ENCODE measurements around the gene CNNM2.
"Not testable (repeated sequence)": the region's sequence is repeated elsewhere in the genome, so short reads cannot be mapped to it uniquely, and the experiment has no call there.

CNNM2 gene

GRCh38 chr10:102951316-102951715 is 33.2 kb downstream of the CNNM2 start:
- Histone ChIP-seq H3K36me3 (ENCODE audit: control insufficient read depth, low read depth, low read length) (no peaks in the 10 kb centered on the region), H3K4me1 (ENCODE audit: control insufficient read depth, low read depth, low read length) (no peaks in the 10 kb centered on the region), H3K9me3 (ENCODE audit: control insufficient read depth, low read depth, low read length) (no peaks in the 10 kb centered on the region), H3K27ac (ENCODE audit: low read length) (no peak overlapping the region), H3K4me3 (ENCODE audit: low read length) (no peak overlapping the region), H3K27me3 (ENCODE audit: control insufficient read depth, insufficient read depth, low read length) (no peaks in the 10 kb centered on the region), H3K9ac (ENCODE audit: low read length) (no peak overlapping the region)

DNA sequence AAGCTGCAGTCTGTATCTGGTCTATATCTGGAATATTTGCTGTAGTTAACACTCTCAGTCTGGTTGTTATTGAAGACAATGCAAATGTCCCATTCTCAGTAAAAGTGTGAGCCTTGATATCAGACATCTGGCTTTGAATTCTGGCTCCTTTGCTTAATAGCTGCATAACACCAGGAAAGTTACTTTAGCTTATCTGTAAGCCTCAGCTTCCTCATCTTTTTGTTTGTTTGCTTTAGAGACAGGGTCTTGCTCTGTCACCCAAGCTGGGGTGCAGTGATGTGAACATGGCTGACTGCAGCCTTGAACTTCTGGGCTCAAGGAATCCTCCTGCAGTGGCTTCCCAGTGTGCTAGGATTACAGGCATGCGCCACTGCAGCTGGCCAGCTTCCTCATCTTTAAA is 41.3 kb downstream of the CNNM2 start:
- H3K36me3 ChIP-seq (ENCODE audit: control insufficient read depth, low read depth, low read length) = no peaks in the 10 kb centered on the region
- no peaks in the 10 kb centered on the region for H3K27me3 ChIP-seq (ENCODE audit: control insufficient read depth, insufficient read depth, low read length)
- no peak overlapping the region for H3K9ac ChIP-seq (ENCODE audit: low read length)
- H3K27ac ChIP-seq (ENCODE audit: low read length) = no peak overlapping the region
- no peak overlapping the region for H3K4me3 ChIP-seq (ENCODE audit: low read length)
- H3K9me3 ChIP-seq (ENCODE audit: control insufficient read depth, low read depth, low read length) = no peaks in the 10 kb centered on the region
- no peaks in the 10 kb centered on the region for H3K4me1 ChIP-seq (ENCODE audit: control insufficient read depth, low read depth, low read length)

DNA sequence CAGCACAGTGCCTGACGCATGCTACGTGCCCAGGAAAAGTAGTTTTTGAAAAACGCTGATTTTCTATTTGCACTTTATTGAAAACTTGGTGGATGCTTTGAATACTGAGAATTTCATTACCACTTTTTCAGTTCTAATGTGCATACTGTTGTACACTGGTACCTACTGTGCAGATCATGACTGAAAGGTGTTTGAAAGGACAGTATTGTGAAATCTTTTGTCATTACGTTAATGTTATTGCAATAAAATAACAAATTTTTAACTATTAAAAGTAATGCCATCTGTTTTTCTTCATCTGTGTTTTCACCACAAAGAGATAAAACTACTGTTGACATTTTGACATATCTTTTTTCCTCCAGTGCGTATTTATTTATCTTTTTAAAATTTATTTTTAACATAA is 42.1 kb downstream of the CNNM2 start:
- no peak overlapping the region for H3K4me3 ChIP-seq (ENCODE audit: low read length)
- H3K9me3 ChIP-seq (ENCODE audit: control insufficient read depth, low read depth, low read length) = no peaks in the 10 kb centered on the region
- no peaks in the 10 kb centered on the region for H3K27me3 ChIP-seq (ENCODE audit: control insufficient read depth, insufficient read depth, low read length)
- no peaks in the 10 kb centered on the region for H3K36me3 ChIP-seq (ENCODE audit: control insufficient read depth, low read depth, low read length)
- H3K9ac ChIP-seq (ENCODE audit: low read length) = no peak overlapping the region
- no peak overlapping the region for H3K27ac ChIP-seq (ENCODE audit: low read length)
- H3K4me1 ChIP-seq (ENCODE audit: control insufficient read depth, low read depth, low read length) = no peaks in the 10 kb centered on the region

GRCh38 chr10:102962267-102962666 is 44.2 kb downstream of the CNNM2 start:
- H3K4me1 ChIP-seq (ENCODE audit: control insufficient read depth, low read depth, low read length) = no peaks in the 10 kb centered on the region
- H3K9ac ChIP-seq (ENCODE audit: low read length) = no peak overlapping the region
- no peaks in the 10 kb centered on the region for H3K27me3 ChIP-seq (ENCODE audit: control insufficient read depth, insufficient read depth, low read length)
- no peak overlapping the region for H3K4me3 ChIP-seq (ENCODE audit: low read length)
- no peaks in the 10 kb centered on the region for H3K36me3 ChIP-seq (ENCODE audit: control insufficient read depth, low read depth, low read length)
- H3K27ac ChIP-seq (ENCODE audit: low read length) = no peak overlapping the region
- H3K9me3 ChIP-seq (ENCODE audit: control insufficient read depth, low read depth, low read length) = no peaks in the 10 kb centered on the region

DNA sequence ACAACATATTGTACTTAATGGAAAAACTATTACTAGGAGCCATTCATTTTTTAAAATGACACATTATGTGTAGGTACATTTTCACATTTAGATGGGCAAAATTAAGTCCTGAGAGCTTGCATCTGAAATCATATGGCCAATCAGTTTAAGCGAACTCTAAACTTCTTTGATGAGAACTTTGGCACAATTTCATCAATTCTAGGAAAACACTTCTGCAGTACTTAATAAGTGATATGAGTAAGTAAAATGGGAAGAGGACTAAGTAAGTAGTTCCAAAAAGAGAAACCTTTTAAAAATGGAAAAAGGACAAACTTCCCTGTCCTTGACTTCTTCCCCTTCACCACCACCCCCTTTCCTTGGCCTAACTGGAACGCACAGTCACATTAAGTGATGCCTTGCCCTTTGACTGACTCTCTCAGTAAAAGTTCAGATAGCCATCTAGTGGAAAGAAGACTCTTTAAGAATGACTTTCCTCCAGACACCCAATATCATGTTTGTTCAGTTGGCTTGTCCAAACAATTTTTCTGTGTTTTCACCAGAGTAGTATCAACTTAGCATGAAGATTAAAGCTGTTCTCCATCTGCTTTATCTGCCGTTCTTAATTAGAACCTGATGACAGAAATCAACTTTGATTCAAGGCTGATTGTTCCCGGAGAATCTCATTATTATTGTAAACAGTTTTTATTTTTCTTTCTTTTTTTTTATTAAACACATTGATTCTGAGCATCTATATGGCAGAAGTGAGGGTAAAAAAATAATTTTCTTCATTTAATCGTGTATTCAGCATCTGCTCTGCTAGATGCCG is 45.1 kb downstream of the CNNM2 start:
- no peak overlapping the region for H3K9ac ChIP-seq (ENCODE audit: low read length)
- H3K4me3 ChIP-seq (ENCODE audit: low read length) = no peak overlapping the region
- H3K36me3 ChIP-seq (ENCODE audit: control insufficient read depth, low read depth, low read length) = no peaks in the 10 kb centered on the region
- H3K27ac ChIP-seq (ENCODE audit: low read length) = no peak overlapping the region
- H3K4me1 ChIP-seq (ENCODE audit: control insufficient read depth, low read depth, low read length) = no peaks in the 10 kb centered on the region
- no peaks in the 10 kb centered on the region for H3K9me3 ChIP-seq (ENCODE audit: control insufficient read depth, low read depth, low read length)
- no peaks in the 10 kb centered on the region for H3K27me3 ChIP-seq (ENCODE audit: control insufficient read depth, insufficient read depth, low read length)

GRCh38 chr10:102963756-102964025 is 45.6 kb downstream of the CNNM2 start:
- Histone ChIP-seq H3K36me3 (ENCODE audit: control insufficient read depth, low read depth, low read length) (no peaks in the 10 kb centered on the region), H3K9me3 (ENCODE audit: control insufficient read depth, low read depth, low read length) (no peaks in the 10 kb centered on the region), H3K9ac (ENCODE audit: low read length) (no peak overlapping the region), H3K27me3 (ENCODE audit: control insufficient read depth, insufficient read depth, low read length) (no peaks in the 10 kb centered on the region), H3K4me3 (ENCODE audit: low read length) (no peak overlapping the region), H3K27ac (ENCODE audit: low read length) (no peak overlapping the region), H3K4me1 (ENCODE audit: control insufficient read depth, low read depth, low read length) (no peaks in the 10 kb centered on the region)

- H3K4me3 ChIP-seq (ENCODE audit: low read length); H3K9ac ChIP-seq (ENCODE audit: low read length); H3K9me3 ChIP-seq (ENCODE audit: control insufficient read depth, low read depth, low read length); H3K36me3 ChIP-seq (ENCODE audit: control insufficient read depth, low read depth, low read length); H3K4me1 ChIP-seq (ENCODE audit: control insufficient read depth, low read depth, low read length); H3K27me3 ChIP-seq (ENCODE audit: control insufficient read depth, insufficient read depth, low read length); H3K27ac ChIP-seq (ENCODE audit: low read length): not testable (repeated sequence)
Measured at GRCh38 chr10:102964064-102964463, 46.0 kb downstream of the CNNM2 start.

GRCh38 chr10:102964713-102965112 is 46.6 kb downstream of the CNNM2 start:
- no peaks in the 10 kb centered on the region for H3K9me3 ChIP-seq (ENCODE audit: control insufficient read depth, low read depth, low read length)
- no peaks in the 10 kb centered on the region for H3K4me1 ChIP-seq (ENCODE audit: control insufficient read depth, low read depth, low read length)
- no peak overlapping the region for H3K9ac ChIP-seq (ENCODE audit: low read length)
- H3K27ac ChIP-seq (ENCODE audit: low read length) = no peak overlapping the region
- no peaks in the 10 kb centered on the region for H3K27me3 ChIP-seq (ENCODE audit: control insufficient read depth, insufficient read depth, low read length)
- no peak overlapping the region for H3K4me3 ChIP-seq (ENCODE audit: low read length)
- H3K36me3 ChIP-seq (ENCODE audit: control insufficient read depth, low read depth, low read length) = no peaks in the 10 kb centered on the region

GRCh38 chr10:102965311-102965851 is 47.3 kb downstream of the CNNM2 start:
- no peaks in the 10 kb centered on the region for H3K4me1 ChIP-seq (ENCODE audit: control insufficient read depth, low read depth, low read length)

GRCh38 chr10:102967123-102967522 is 49.0 kb downstream of the CNNM2 start:
- Histone ChIP-seq H3K36me3 (ENCODE audit: control insufficient read depth, low read depth, low read length) (no peaks in the 10 kb centered on the region), H3K27me3 (ENCODE audit: control insufficient read depth, insufficient read depth, low read length) (no peaks in the 10 kb centered on the region), H3K4me3 (ENCODE audit: low read length) (no peak overlapping the region), H3K27ac (ENCODE audit: low read length) (no peak overlapping the region), H3K9ac (ENCODE audit: low read length) (no peak overlapping the region), H3K4me1 (ENCODE audit: control insufficient read depth, low read depth, low read length) (no peaks in the 10 kb centered on the region), H3K9me3 (ENCODE audit: control insufficient read depth, low read depth, low read length) (no peaks in the 10 kb centered on the region)

More at GRCh38 chr10:102965311-102965851, 47.3 kb downstream of the CNNM2 start:
- H3K9me3 ChIP-seq (ENCODE audit: control insufficient read depth, low read depth, low read length) = no peaks in the 10 kb centered on the region
- H3K27me3 ChIP-seq (ENCODE audit: control insufficient read depth, insufficient read depth, low read length) = no peaks in the 10 kb centered on the region
- no peak overlapping the region for H3K27ac ChIP-seq (ENCODE audit: low read length)
- H3K36me3 ChIP-seq (ENCODE audit: control insufficient read depth, low read depth, low read length) = no peaks in the 10 kb centered on the region
- H3K4me3 ChIP-seq (ENCODE audit: low read length) = no peak overlapping the region
- no peak overlapping the region for H3K9ac ChIP-seq (ENCODE audit: low read length)

- Histone ChIP-seq H3K9ac (ENCODE audit: low read length) (no peak overlapping the region), H3K4me1 (ENCODE audit: control insufficient read depth, low read depth, low read length) (no peaks in the 10 kb centered on the region), H3K36me3 (ENCODE audit: control insufficient read depth, low read depth, low read length) (no peaks in the 10 kb centered on the region), H3K4me3 (ENCODE audit: low read length) (no peak overlapping the region), H3K27ac (ENCODE audit: low read length) (no peak overlapping the region), H3K27me3 (ENCODE audit: control insufficient read depth, insufficient read depth, low read length) (no peaks in the 10 kb centered on the region), H3K9me3 (ENCODE audit: control insufficient read depth, low read depth, low read length) (no peaks in the 10 kb centered on the region)
Measured at GRCh38 chr10:102970562-102971340, 52.7 kb downstream of the CNNM2 start.
